GM23248 (cell line): ENCODE data around the gene PRR3. TPM values are rescaled to one million over a fixed set of nuclear protein-coding genes. Genes with fewer than 3 reads are reported as not detected.

ENCODE experiments used
- DNase-seq: peaks from one replicate; pipeline ENCODE4 v3.0.0-alpha.2; 2015
- H2AFZ ChIP-seq: fragments of 200-600 bp; sonication (generic); 2 replicates; pipeline ENCODE4 v1.6.1; 2016; ENCODE audit warnings: antibody characterized with exemption
- H3F3A ChIP-seq: fragments of 200-600 bp; sonication (generic); 2 replicates; pipeline ENCODE4 v1.6.1; 2016; ENCODE audit warnings: mild to moderate bottlenecking, antibody characterized with exemption, mixed run types; ENCODE audit not compliant: insufficient read depth
- H3K27ac ChIP-seq: fragments of 200-600 bp; sonication (generic); 2 replicates; pipeline ENCODE4 v1.5.1; 2016; ENCODE audit warnings: mild to moderate bottlenecking
- H3K27me3 ChIP-seq: fragments of 200-600 bp; sonication (generic); replicated peaks from 2 replicates; pipeline ENCODE4 v1.6.1; 2016; ENCODE audit warnings: mild to moderate bottlenecking; ENCODE audit not compliant: insufficient read depth
- H3K36me3 ChIP-seq: fragments of 200-600 bp; sonication (generic); 2 replicates; pipeline ENCODE4 v1.6.1; 2016; ENCODE audit warnings: low read depth, mild to moderate bottlenecking
- H3K4me1 ChIP-seq: fragments of 200-600 bp; sonication (generic); 2 replicates; pipeline ENCODE4 v1.6.1; 2016; ENCODE audit warnings: mild to moderate bottlenecking; ENCODE audit not compliant: insufficient read depth
- H3K4me2 ChIP-seq: fragments of 200-600 bp; sonication (generic); one replicate; pipeline ENCODE4 v1.6.1; 2016; ENCODE audit warnings: mild to moderate bottlenecking; ENCODE audit not compliant: unreplicated experiment
- H3K4me3 ChIP-seq: fragments of 200-600 bp; sonication (generic); 2 replicates; pipeline ENCODE4 v1.5.1; 2016; ENCODE audit warnings: mild to moderate bottlenecking
- H3K79me2 ChIP-seq: fragments of 200-600 bp; sonication (generic); 2 replicates; pipeline ENCODE4 v1.6.1; 2016; ENCODE audit warnings: mild to moderate bottlenecking; ENCODE audit not compliant: insufficient read depth
- H3K9ac ChIP-seq: fragments of 200-600 bp; sonication (generic); 2 replicates; pipeline ENCODE4 v1.6.1; 2016; ENCODE audit warnings: mild to moderate bottlenecking
- H3K9me2 ChIP-seq: fragments of 200-600 bp; sonication (generic); 2 replicates; pipeline ENCODE4 v1.6.1; 2016; ENCODE audit warnings: mixed run types, mild to moderate bottlenecking, moderate library complexity; ENCODE audit not compliant: insufficient read depth
- H3K9me3 ChIP-seq: fragments of 200-600 bp; sonication (generic); one replicate; pipeline ENCODE4 v1.6.1; 2017; ENCODE audit warnings: low read depth
- H4K20me1 ChIP-seq: fragments of 200-600 bp; sonication (generic); 2 replicates; pipeline ENCODE4 v1.6.0; 2016; ENCODE audit not compliant: insufficient read depth
- EZH2 ChIP-seq: fragments of 200-600 bp; sonication (generic); IDR thresholded peaks from 2 replicates; pipeline ENCODE4 v1.6.1; 2018; ENCODE audit warnings: antibody characterized with exemption, mild to moderate bottlenecking; ENCODE audit not compliant: insufficient read depth, poor library complexity, severe bottlenecking
- EZH2phosphoT487 ChIP-seq: fragments of 200-600 bp; sonication (generic); IDR thresholded peaks from 2 replicates; pipeline ENCODE4 v1.6.1; 2018; ENCODE audit warnings: antibody characterized with exemption, moderate library complexity, mild to moderate bottlenecking, low read depth; ENCODE audit not compliant: insufficient read depth
- WGBS, 2 experiments: methylation state at CpG; one replicate each; pipeline ENCODE4 v1.1.6; 2015 to 2017; ENCODE audit warnings: low lambda C conversion rate in 2 of 2, low coverage in 1 of 2; ENCODE audit errors: missing lambda C conversion rate in 2 of 2; 5-methylcytosine and 5-hydroxymethylcytosine counted together
- in situ Hi-C: fragments of 300-500 bp; cut with MboI; formaldehyde crosslinking; loops from 2 replicates; pipeline ENCODE4 v1.15.0; 2020
- microRNA counts: library from miRNA; unstranded; fragments of <30 nt; microRNA quantifications from one replicate; lab custom pipeline; 2016
- microRNA-seq: library from miRNA; unstranded; fragments of <30 nt; microRNA quantifications from one replicate; pipeline ENCODE4, GENCODE V29; 2016; ENCODE audit warnings: borderline number of aligned reads
- polyA plus RNA-seq: library from polyadenylated mRNA; unstranded; fragments of >200 nt; fragmentation: Nextera tagmentation; extraction: Ambion mirVana; gene quantifications from 2 replicates; pipeline ENCODE4 v1.2.1, GENCODE V29; 2016
- small RNA-seq: library from RNA; depleted of rRNA; stranded (forward); fragments of <200 nt; gene quantifications from one replicate; pipeline ENCODE3, GENCODE V24; 2014; ENCODE audit warnings: low read depth, low replicate concordance
- total RNA-seq: library from RNA; depleted of rRNA; stranded (reverse); fragments of >200 nt; shearing (Covaris generic); gene quantifications from 2 replicates; pipeline ENCODE4 v1.2.3, GENCODE V29; 2014; rRNA removed

Gene PRR3
- total and polyA plus RNA-seq, 2 experiments from 2014 or later, result 6.5 to 7.1 TPM

DNA sequence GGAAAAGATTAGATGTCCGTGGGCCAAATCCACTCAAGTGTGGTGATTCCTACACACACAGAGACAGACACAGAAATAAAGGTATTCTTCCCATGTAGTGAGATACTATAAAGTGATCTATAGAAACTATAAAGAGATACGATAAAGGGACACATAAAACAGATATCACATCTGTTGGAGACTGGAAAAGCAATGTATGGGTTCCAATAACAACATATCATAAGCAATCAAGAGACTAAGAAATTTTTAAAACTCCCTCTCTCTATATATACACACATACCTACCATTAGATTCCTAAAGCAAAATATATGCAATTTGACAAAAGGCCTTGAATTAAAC is 54.7 kb downstream of the PRR3 start:
- Histone ChIP-seq H3K9ac (no peak overlapping the region), H3K36me3 (peaks cover 19% of the 10 kb centered on the region), H3K27ac (peak overlapping the region; percentile 6; the same call in 1 of the 2 replicates), H3K4me2 (no peak overlapping the region), H3K4me3 (no peak overlapping the region), H3F3A (peaks cover 94% of the 10 kb centered on the region), H4K20me1 (no peaks in the 10 kb centered on the region), H3K9me2 (no peaks in the 10 kb centered on the region), H3K9me3 (no peaks in the 10 kb centered on the region), H2AFZ (no peak overlapping the region), H3K4me1 (peaks cover 23% of the 10 kb centered on the region), H3K79me2 (peaks cover 62% of the 10 kb centered on the region), H3K27me3 (no peaks in the 10 kb centered on the region)
- no peak for TF ChIP-seq EZH2phosphoT487
- TF ChIP-seq EZH2, result no peak
- in situ Hi-C loops, result no loop called here
- WGBS, 2 experiments, result 17 to 26% methylated on average over 2 of the region's 2 CpGs
- DNase-seq, result no peak

DNA sequence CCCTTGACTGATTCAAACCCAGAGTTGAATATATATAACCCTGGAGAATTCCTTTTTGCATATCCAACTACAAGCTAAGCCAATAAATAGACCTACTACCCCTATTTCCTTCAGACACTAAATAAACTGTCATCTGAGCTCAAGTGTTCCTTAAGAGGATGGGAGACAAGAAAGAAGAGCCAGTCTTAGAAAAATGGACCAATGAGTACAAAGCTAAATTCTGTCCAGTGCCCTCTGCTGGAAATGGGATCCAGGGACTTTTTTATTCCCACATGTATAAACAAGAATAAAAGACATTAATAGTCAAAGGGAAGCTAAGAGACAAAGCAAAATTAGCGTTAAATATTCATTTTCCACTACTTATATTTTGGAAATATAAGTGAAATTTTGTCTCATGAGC is 55.1 kb downstream of the PRR3 start:
- Histone ChIP-seq H3K36me3 (peaks cover 19% of the 10 kb centered on the region), H3F3A (peaks cover 92% of the 10 kb centered on the region), H2AFZ (no peak overlapping the region), H3K27me3 (no peaks in the 10 kb centered on the region), H3K4me3 (no peak overlapping the region), H3K9me2 (no peaks in the 10 kb centered on the region), H3K27ac (peak overlapping the region; percentile 98), H3K9me3 (no peaks in the 10 kb centered on the region), H4K20me1 (no peaks in the 10 kb centered on the region), H3K79me2 (peaks cover 64% of the 10 kb centered on the region), H3K4me2 (no peak overlapping the region), H3K9ac (no peak overlapping the region), H3K4me1 (peaks cover 23% of the 10 kb centered on the region)
- WGBS, 2 experiments, result 86 to 95% methylated on average over 1 of the region's 1 CpG
- TF ChIP-seq EZH2phosphoT487, result no peak
- TF ChIP-seq EZH2, result no peak
- in situ Hi-C loops, result no loop called here
- peak; percentile 66 for DNase-seq

DNA sequence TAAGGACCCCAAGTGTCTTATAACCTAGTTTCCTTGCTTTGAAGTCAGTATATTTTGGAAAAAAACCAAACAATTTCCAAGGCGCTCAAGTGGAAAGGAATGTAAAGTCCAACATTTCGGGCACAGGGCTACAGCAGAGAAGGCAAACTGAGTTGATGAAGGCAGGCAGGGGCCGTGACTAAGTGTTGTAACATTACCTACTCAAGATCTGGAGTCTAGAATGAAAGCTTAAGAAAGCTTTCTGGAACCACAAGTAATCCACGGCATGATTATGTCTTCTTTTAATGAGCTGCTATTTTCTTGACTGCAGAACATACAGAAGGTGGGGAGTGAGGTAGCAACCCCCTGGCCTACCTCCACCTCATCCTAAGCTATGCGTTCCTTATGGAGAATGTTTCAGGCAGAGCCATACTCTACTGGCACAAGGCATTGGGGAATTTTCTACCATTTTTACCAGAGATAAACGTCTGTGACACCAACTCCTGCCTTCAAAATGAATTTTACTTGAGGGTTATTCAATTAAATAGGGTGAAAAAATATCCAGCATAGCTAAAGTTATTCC is 55.7 kb downstream of the PRR3 start:
- no peak overlapping the region for H3K9ac ChIP-seq
- peak overlapping the region; percentile 98 for H3K27ac ChIP-seq
- peaks cover 23% of the 10 kb centered on the region for H3K4me1 ChIP-seq
- in situ Hi-C loops, result no loop called here
- no peaks in the 10 kb centered on the region for H3K9me2 ChIP-seq
- no peaks in the 10 kb centered on the region for H3K9me3 ChIP-seq
- no peak overlapping the region for H3K4me3 ChIP-seq
- H3K79me2 ChIP-seq, result peaks cover 60% of the 10 kb centered on the region
- TF ChIP-seq EZH2, result no peak
- TF ChIP-seq EZH2phosphoT487, result no peak
- peaks cover 87% of the 10 kb centered on the region for H3F3A ChIP-seq
- no peaks in the 10 kb centered on the region for H4K20me1 ChIP-seq
- H3K4me2 ChIP-seq, result peak overlapping the region; percentile 95
- DNase-seq, result peak; percentile 54
- no peak overlapping the region for H2AFZ ChIP-seq
- no peaks in the 10 kb centered on the region for H3K27me3 ChIP-seq
- WGBS, 2 experiments, result 57 to 58% methylated on average over 6 of the region's 6 CpGs
- H3K36me3 ChIP-seq, result peaks cover 13% of the 10 kb centered on the region

MicroRNAs encoded within 50 kb of the gene (microRNA counts, 767-probe panel; counts per million panel counts)
- microRNA hsa-miR-877-5p (lab: Ali Mortazavi, UCI), result 447 counts per million, percentile 86 among the panel's probes with 10 or more counts

Small RNA genes within 50 kb of the gene (microRNA-seq; reads per million reads assigned to microRNA genes)
- 106 reads per million, percentile 49 among the genes with 10 or more reads in this experiment for gene MIR877

Small RNA genes within 50 kb of the gene (small RNA-seq; reads per million reads assigned to genes)
- gene MIR877, result not detected

Other genes with a start within 250 kb of the PRR3 start
- gene TRIM39, start 230.4 kb upstream of the PRR3 start, total RNA-seq, result 9.6 and 29.1 TPM in 2 replicates
- 9.3 and 9.7 TPM in 2 replicates for gene TRIM39, start 230.4 kb upstream of the PRR3 start, polyA plus RNA-seq
- gene RPP21, start 212.1 kb upstream of the PRR3 start, total RNA-seq, result 40.2 and 45.8 TPM in 2 replicates
- 63.4 and 67.2 TPM in 2 replicates for gene RPP21, start 212.1 kb upstream of the PRR3 start, polyA plus RNA-seq
- 190 and 203 TPM in 2 replicates for gene HLA-E, start 67.8 kb upstream of the PRR3 start, total RNA-seq
- gene HLA-E, start 67.8 kb upstream of the PRR3 start, polyA plus RNA-seq, result 123 and 130 TPM in 2 replicates
- gene GNL1, start 806 bp upstream of the PRR3 start, total RNA-seq, result 62.3 and 64.8 TPM in 2 replicates
- gene GNL1, start 806 bp upstream of the PRR3 start, polyA plus RNA-seq, result 72.1 and 78.9 TPM in 2 replicates
- gene ABCF1, start 14.1 kb downstream of the PRR3 start, total RNA-seq, result 31.3 and 42.0 TPM in 2 replicates
- 35.5 and 39.7 TPM in 2 replicates for gene ABCF1, start 14.1 kb downstream of the PRR3 start, polyA plus RNA-seq
- gene PPP1R10, start 59.9 kb downstream of the PRR3 start, total RNA-seq, result 23.9 and 27.3 TPM in 2 replicates
- 23.6 and 32.7 TPM in 2 replicates for gene PPP1R10, start 59.9 kb downstream of the PRR3 start, polyA plus RNA-seq
- 33.5 and 41.4 TPM in 2 replicates for gene MRPS18B, start 60.5 kb downstream of the PRR3 start, total RNA-seq
- gene MRPS18B, start 60.5 kb downstream of the PRR3 start, polyA plus RNA-seq, result 59.2 and 61.2 TPM in 2 replicates
- 2.3 and 3.7 TPM in 2 replicates for gene ATAT1, start 69.6 kb downstream of the PRR3 start, total RNA-seq
- 12.3 and 12.6 TPM in 2 replicates for gene ATAT1, start 69.6 kb downstream of the PRR3 start, polyA plus RNA-seq
- 2.4 and 4.6 TPM in 2 replicates for gene C6orf136, start 89.8 kb downstream of the PRR3 start, total RNA-seq
- gene C6orf136, start 89.8 kb downstream of the PRR3 start, polyA plus RNA-seq, result 8.6 and 10.6 TPM in 2 replicates
- 30.4 and 30.6 TPM in 2 replicates for gene DHX16, start 115.7 kb downstream of the PRR3 start, total RNA-seq
- gene DHX16, start 115.7 kb downstream of the PRR3 start, polyA plus RNA-seq, result 23.6 and 26.7 TPM in 2 replicates
- 85.5 and 108 TPM in 2 replicates for gene PPP1R18, start 129.3 kb downstream of the PRR3 start, total RNA-seq
- gene PPP1R18, start 129.3 kb downstream of the PRR3 start, polyA plus RNA-seq, result 66.6 and 67.8 TPM in 2 replicates
- gene NRM, start 133.7 kb downstream of the PRR3 start, total RNA-seq, result 5.8 and 6.2 TPM in 2 replicates
- 11.3 and 11.6 TPM in 2 replicates for gene NRM, start 133.7 kb downstream of the PRR3 start, polyA plus RNA-seq
- 4.9 and 6.6 TPM in 2 replicates for gene MDC1, start 160.0 kb downstream of the PRR3 start, total RNA-seq
- gene MDC1, start 160.0 kb downstream of the PRR3 start, polyA plus RNA-seq, result 6.7 and 7.1 TPM in 2 replicates
- 525 and 565 TPM in 2 replicates for gene TUBB, start 163.1 kb downstream of the PRR3 start, total RNA-seq
- gene TUBB, start 163.1 kb downstream of the PRR3 start, polyA plus RNA-seq, result 491 and 520 TPM in 2 replicates
- 156 and 165 TPM in 2 replicates for gene FLOT1, start 185.4 kb downstream of the PRR3 start, total RNA-seq
- gene FLOT1, start 185.4 kb downstream of the PRR3 start, polyA plus RNA-seq, result 162 and 171 TPM in 2 replicates
- 148 and 156 TPM in 2 replicates for gene IER3, start 187.3 kb downstream of the PRR3 start, total RNA-seq
- 76.4 and 82.1 TPM in 2 replicates for gene IER3, start 187.3 kb downstream of the PRR3 start, polyA plus RNA-seq